ENCODE measurements around the gene INHBE.

INHBE gene

GRCh38 chr12:57461917-57462250 is 6.8 kb downstream of the INHBE start:
- no peak for DNase-seq

GRCh38 chr12:57462251-57462911 is 7.3 kb downstream of the INHBE start:
- peak; percentile 93 for DNase-seq

GRCh38 chr12:57462912-57463253 is 7.8 kb downstream of the INHBE start:
- DNase-seq, result no peak

- no peak for DNase-seq
Observed at GRCh38 chr12:57464569-57464968, 9.5 kb downstream of the INHBE start.

GRCh38 chr12:57465030-57465746 is 10.1 kb downstream of the INHBE start:
- DNase-seq, result no peak

GRCh38 chr12:57465747-57466505 is 10.8 kb downstream of the INHBE start:
- no peak for DNase-seq

- no peak for DNase-seq
Observed at GRCh38 chr12:57467212-57467874, 12.2 kb downstream of the INHBE start.

- no peak for DNase-seq
Observed at GRCh38 chr12:57467915-57468314, 12.8 kb downstream of the INHBE start.

- DNase-seq, result no peak
Observed at GRCh38 chr12:57469296-57470164, 14.4 kb downstream of the INHBE start.

GRCh38 chr12:57470286-57470969 is 15.3 kb downstream of the INHBE start:
- DNase-seq, result no peak

- no peak for DNase-seq
Observed at GRCh38 chr12:57470970-57471656, 16.0 kb downstream of the INHBE start.

GRCh38 chr12:57471661-57472060 is 16.6 kb downstream of the INHBE start:
- no peak for DNase-seq

GRCh38 chr12:57472391-57472790 is 17.3 kb downstream of the INHBE start:
- no peak for DNase-seq

- no peak for DNase-seq
Observed at GRCh38 chr12:57473392-57473791, 18.3 kb downstream of the INHBE start.

GRCh38 chr12:57473886-57474285 is 18.8 kb downstream of the INHBE start:
- no peak for DNase-seq

- no peak for DNase-seq
Observed at GRCh38 chr12:57474430-57474829, 19.3 kb downstream of the INHBE start.

GRCh38 chr12:57474862-57475261 is 19.8 kb downstream of the INHBE start:
- no peak for DNase-seq

GRCh38 chr12:57475271-57476161 is 20.4 kb downstream of the INHBE start:
- no peak for DNase-seq

GRCh38 chr12:57476162-57476992 is 21.3 kb downstream of the INHBE start:
- DNase-seq, result no peak
